Measurements from ENCODE around the gene BATF3.

- TF ChIP-seq POLR2AphosphoS5 (IDR thresholded peaks at IDR 0.05; ENCODE audit: low read depth, low read length) (no peak), SMC3 (IDR thresholded peaks at IDR 0.05; ENCODE audit: low read depth, low read length) (no peak), CTCF (IDR thresholded peaks at IDR 0.05) (no peak), RCOR1 (IDR thresholded peaks at IDR 0.05; ENCODE audit: low read length) (no peak), ZBTB33 (IDR thresholded peaks at IDR 0.05; ENCODE audit: borderline replicate concordance, low read depth) (no peak), USF2 (IDR thresholded peaks at IDR 0.05; ENCODE audit: borderline replicate concordance, low read depth, low read length) (no peak), PBX3 (IDR thresholded peaks at IDR 0.05) (no peak), TAF1 (IDR thresholded peaks at IDR 0.05; ENCODE audit: borderline replicate concordance, low read depth, low read length) (no peak), NFIC (IDR thresholded peaks at IDR 0.05; ENCODE audit: borderline replicate concordance) (no peak), EZH2phosphoT487 (IDR thresholded peaks at IDR 0.05; ENCODE audit: borderline replicate concordance, low read depth) (no peak), IRF3 (IDR thresholded peaks at IDR 0.05; ENCODE audit: low read depth, low read length) (no peak), TEAD4 (IDR thresholded peaks at IDR 0.05; ENCODE audit: borderline replicate concordance, insufficient read depth) (no peak), USF1 (IDR thresholded peaks at IDR 0.05; ENCODE audit: borderline replicate concordance, low read depth) (no peak), FOSL2 (IDR thresholded peaks at IDR 0.05; ENCODE audit: borderline replicate concordance, low read depth) (no peak)
Measured at GRCh38 chr1:212727386-212728181, 27.9 kb upstream of the BATF3 start.
